Chondrocyte (in vitro differentiated cells): ENCODE measurements around the gene IBA57. TPM values are rescaled to one million over a fixed set of nuclear protein-coding genes. Genes with fewer than 3 reads are reported as not detected.
A peak's percentile ranks its signal among the peaks of the same experiment; 100 is the strongest.

Source experiments
- DNase-seq: peaks from one replicate; pipeline ENCODE4 v3.0.0; 2021; ENCODE audit warnings: mixed read lengths, low spot score
- H3K27ac Mint-ChIP-seq: one replicate; pipeline ENCODE4 v1.8.0; 2021; ENCODE audit warnings: mild to moderate bottlenecking, moderate library complexity, mixed read lengths; ENCODE audit not compliant: unreplicated experiment
- H3K27me3 Mint-ChIP-seq: 2 replicates; pipeline ENCODE4 v1.8.0; 2021; ENCODE audit warnings: low read depth, mixed read lengths
- H3K36me3 Mint-ChIP-seq: 2 replicates; pipeline ENCODE4 v1.8.0; 2021; ENCODE audit warnings: low read depth, mixed read lengths
- H3K4me1 Mint-ChIP-seq: 2 replicates; pipeline ENCODE4 v1.8.0; 2021; ENCODE audit warnings: low read depth, mild to moderate bottlenecking, mixed read lengths
- H3K4me3 Mint-ChIP-seq: one replicate; pipeline ENCODE4 v1.8.0; 2021; ENCODE audit warnings: mild to moderate bottlenecking, moderate library complexity, mixed read lengths; ENCODE audit not compliant: unreplicated experiment
- H3K9me3 Mint-ChIP-seq: 2 replicates; pipeline ENCODE4 v1.8.0; 2021; ENCODE audit warnings: low read depth, mixed read lengths
- CTCF ChIP-seq: fragments of 200-600 bp; sonication (generic); IDR thresholded peaks from 2 replicates; pipeline ENCODE4 v1.5.0; 2021; ENCODE audit warnings: antibody characterized with exemption, mild to moderate bottlenecking, moderate library complexity
- total RNA-seq: library from RNA; stranded (reverse); gene quantifications from 3 replicates; pipeline ENCODE4 v1.2.1, GENCODE V29; 2021

Gene IBA57
- total RNA-seq, 1 donor from 2014 or later: 5.2 TPM

DNA sequence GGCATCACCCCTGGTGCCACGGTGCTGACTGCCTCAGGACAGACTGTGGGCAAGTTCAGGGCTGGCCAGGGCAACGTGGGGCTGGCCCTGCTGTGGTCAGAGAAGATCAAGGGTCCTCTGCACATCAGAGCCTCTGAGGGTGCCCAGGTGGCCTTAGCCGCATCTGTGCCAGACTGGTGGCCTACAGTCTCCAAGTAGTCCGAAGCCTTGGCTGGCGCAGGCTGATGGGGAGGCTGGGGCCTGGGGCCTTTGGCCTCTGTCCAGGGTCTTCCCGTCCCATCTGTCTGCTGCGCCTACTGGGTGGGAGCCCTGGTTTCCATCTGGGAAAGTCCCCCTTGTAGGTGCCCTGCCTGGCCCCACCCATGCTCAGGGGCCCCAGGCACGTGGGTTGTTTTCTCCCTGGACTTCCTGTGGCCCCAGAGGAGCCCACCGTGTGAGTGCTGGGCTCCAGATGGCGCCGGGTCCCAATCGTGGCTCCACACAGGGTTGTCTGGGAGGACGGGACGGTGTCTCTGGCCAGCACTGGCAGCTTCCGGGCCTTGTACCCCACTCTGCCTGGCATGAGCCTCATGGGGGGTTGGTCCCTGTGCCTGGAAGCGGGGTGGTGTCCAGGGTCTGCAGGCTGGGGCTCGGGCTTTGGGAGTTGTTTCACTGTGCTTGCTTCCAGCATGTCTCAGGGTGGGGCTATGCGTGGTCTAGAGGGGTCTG, 9.9 kb downstream of the IBA57 start:
- peaks cover 1% of the 10 kb centered on the region for H3K36me3 Mint-ChIP-seq
- peak; percentile 78 for DNase-seq
- H3K4me1 Mint-ChIP-seq: peaks cover 15% of the 10 kb centered on the region
- no peak overlapping the region for H3K4me3 Mint-ChIP-seq
- TF ChIP-seq CTCF: no peak
- no peaks in the 10 kb centered on the region for H3K9me3 Mint-ChIP-seq
- H3K27me3 Mint-ChIP-seq: no peaks in the 10 kb centered on the region
- H3K27ac Mint-ChIP-seq: no peak overlapping the region

GRCh38 chr1:228176024-228176395, 10.4 kb downstream of the IBA57 start:
- Mint-ChIP-seq H3K36me3 (peaks cover 1% of the 10 kb centered on the region), H3K4me1 (peaks cover 15% of the 10 kb centered on the region), H3K27ac (no peak overlapping the region), H3K9me3 (no peaks in the 10 kb centered on the region), H3K27me3 (no peaks in the 10 kb centered on the region), H3K4me3 (no peak overlapping the region)
- no peak for TF ChIP-seq CTCF
- DNase-seq: no peak

- peak; percentile 81 for DNase-seq
- Mint-ChIP-seq H3K4me1 (peaks cover 15% of the 10 kb centered on the region), H3K36me3 (peaks cover 1% of the 10 kb centered on the region), H3K27ac (no peak overlapping the region), H3K27me3 (no peaks in the 10 kb centered on the region), H3K9me3 (no peaks in the 10 kb centered on the region), H3K4me3 (no peak overlapping the region)
- TF ChIP-seq CTCF: no peak
These were observed 11.0 kb downstream of the IBA57 start for GRCh38 chr1:228176461-228177182.

DNA sequence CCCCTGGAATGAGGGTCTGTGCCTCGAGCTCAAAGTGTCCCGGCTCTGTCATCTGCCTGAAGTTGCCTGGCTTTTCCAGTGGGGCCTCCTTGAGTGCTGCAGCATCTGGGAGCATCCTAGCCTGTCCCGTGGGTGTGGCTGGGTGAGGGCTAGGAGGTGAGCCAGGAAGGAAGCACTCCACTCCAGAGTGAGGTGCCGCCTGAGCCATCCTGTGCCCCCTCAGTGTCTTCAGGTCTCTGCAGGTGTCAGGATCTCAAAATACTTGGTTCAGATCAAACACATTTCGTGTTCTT, 11.5 kb downstream of the IBA57 start:
- peak; percentile 54 for DNase-seq
- Mint-ChIP-seq H3K36me3 (peaks cover 1% of the 10 kb centered on the region), H3K27ac (no peak overlapping the region), H3K27me3 (no peaks in the 10 kb centered on the region), H3K4me3 (no peak overlapping the region), H3K4me1 (peaks cover 15% of the 10 kb centered on the region), H3K9me3 (no peaks in the 10 kb centered on the region)
- no peak for TF ChIP-seq CTCF

DNA sequence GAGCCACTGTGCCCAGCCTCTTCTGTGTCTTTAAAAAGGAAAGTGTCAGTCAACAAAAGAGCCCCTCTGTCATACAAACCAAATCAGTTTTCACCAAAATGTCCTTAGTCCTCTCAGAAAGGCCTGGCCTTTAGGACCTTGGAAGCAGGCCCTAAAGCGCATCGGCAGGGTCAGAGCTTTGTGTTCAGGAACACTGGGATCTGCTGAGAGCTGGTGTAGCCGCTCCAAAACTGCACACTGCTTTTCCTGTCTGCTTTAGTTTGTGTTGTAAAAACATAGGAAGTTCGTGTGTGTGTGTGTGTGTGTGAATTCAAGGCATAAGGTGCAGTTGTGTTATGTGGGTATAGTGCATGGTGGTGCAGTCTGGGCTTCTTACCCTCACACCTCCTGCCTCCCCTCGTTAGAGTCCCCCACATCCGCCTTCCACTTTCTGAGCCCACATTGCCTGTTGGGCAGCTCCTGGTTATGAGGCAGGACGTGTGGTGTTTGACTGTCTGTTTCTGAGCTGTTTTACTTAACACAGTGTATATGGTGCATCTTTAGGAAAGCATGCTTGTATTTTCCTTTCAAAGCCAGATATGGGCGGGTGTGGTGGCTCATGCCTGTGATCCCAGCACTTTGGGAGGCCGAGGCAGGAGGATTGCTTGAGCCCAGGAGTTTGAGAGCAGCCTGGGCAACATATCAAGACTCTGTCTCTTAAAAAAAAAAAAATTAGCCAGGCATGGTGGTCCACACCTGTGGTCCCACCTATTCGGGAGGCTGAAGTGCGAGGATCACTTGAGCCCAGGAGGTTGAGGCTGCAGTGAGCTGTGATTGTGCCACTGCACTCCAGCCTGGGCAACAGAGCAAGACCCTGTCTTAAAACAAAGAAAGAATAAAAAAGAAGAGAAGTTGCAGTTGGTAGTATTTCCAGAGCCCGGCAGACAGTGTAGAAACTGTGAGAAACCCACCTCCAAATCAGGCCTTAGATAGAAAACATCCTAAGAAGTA, 12.4 kb downstream of the IBA57 start:
- H3K9me3 Mint-ChIP-seq: no peaks in the 10 kb centered on the region
- H3K36me3 Mint-ChIP-seq: peaks cover 1% of the 10 kb centered on the region
- H3K4me3 Mint-ChIP-seq: no peak overlapping the region
- peaks cover 15% of the 10 kb centered on the region for H3K4me1 Mint-ChIP-seq
- DNase-seq: peak; percentile 37
- H3K27ac Mint-ChIP-seq: peak overlapping the region; percentile 69
- TF ChIP-seq CTCF: no peak
- H3K27me3 Mint-ChIP-seq: no peaks in the 10 kb centered on the region
